NCI-H128 (cell line): ENCODE results near the gene SFT2D1.
"Not testable (repeated sequence)": the region's sequence is repeated elsewhere in the genome, so short reads cannot be mapped to it uniquely, and the experiment has no call there.

Experiments used
- DNase-seq: peaks from one replicate; lab custom pipeline; 2025; ENCODE audit not compliant: unreplicated experiment; lab: John Stamatoyannopoulos, UW

Gene SFT2D1

GRCh38 chr6:166342349-166343149 lies at the start of gene SFT2D1:
Gene SFT2D1 (minus strand): TSS chr6:166342545. CDS start chr6:166342481, 64 bp downstream.
- DNase-seq = peak; percentile 47

GRCh38 chr6:166389119-166389518 lies 46.8 kb upstream of the SFT2D1 start:
- no peak for DNase-seq

- no peak for DNase-seq
Observed at GRCh38 chr6:166388290-166389004, 46.1 kb upstream of the SFT2D1 start.

GRCh38 chr6:166387642-166388289 lies 45.4 kb upstream of the SFT2D1 start:
- DNase-seq = no peak

- DNase-seq = not testable (repeated sequence)
Observed at GRCh38 chr6:166387098-166387497, 44.8 kb upstream of the SFT2D1 start.

GRCh38 chr6:166386111-166386510 lies 43.8 kb upstream of the SFT2D1 start:
- no peak for DNase-seq

- DNase-seq = not testable (repeated sequence)
Observed at GRCh38 chr6:166383802-166384363, 41.5 kb upstream of the SFT2D1 start.

GRCh38 chr6:166382933-166383801 lies 40.8 kb upstream of the SFT2D1 start, which contains the start of gene MPC1:
Gene MPC1 (minus strand): TSS chr6:166382940. CDS start chr6:166382876, 64 bp downstream.
- DNase-seq = peak; percentile 87

- DNase-seq = no peak
Observed at GRCh38 chr6:166382500-166382932, 40.2 kb upstream of the SFT2D1 start.

GRCh38 chr6:166381733-166382499 lies 39.6 kb upstream of the SFT2D1 start:
- peak; percentile 24 for DNase-seq

GRCh38 chr6:166381381-166381732 lies 39.0 kb upstream of the SFT2D1 start:
- DNase-seq = no peak

GRCh38 chr6:166379800-166380199 lies 37.5 kb upstream of the SFT2D1 start:
- no peak for DNase-seq

- DNase-seq = no peak
Observed at GRCh38 chr6:166379103-166379586, 36.8 kb upstream of the SFT2D1 start.

- DNase-seq = no peak
Observed at GRCh38 chr6:166377721-166378120, 35.4 kb upstream of the SFT2D1 start.

- no peak for DNase-seq
Observed at GRCh38 chr6:166375013-166375412, 32.7 kb upstream of the SFT2D1 start.

- DNase-seq = no peak
Observed at GRCh38 chr6:166370489-166370888, 28.1 kb upstream of the SFT2D1 start.

GRCh38 chr6:166369782-166370181 lies 27.4 kb upstream of the SFT2D1 start:
- no peak for DNase-seq

- DNase-seq = no peak
Observed at GRCh38 chr6:166366921-166367320, 24.6 kb upstream of the SFT2D1 start.

- no peak for DNase-seq
Observed at GRCh38 chr6:166365806-166366205, 23.5 kb upstream of the SFT2D1 start.
